Activated naive CD4-positive, alpha-beta T cell treated with anti-CD3 and anti-CD28 coated beads, Interleukin-2, amount 50 U/mL, for 72 hours (primary cell): ENCODE measurements around the gene PSRC1. TPM values are rescaled to one million over a fixed set of nuclear protein-coding genes. Genes with fewer than 3 reads are reported as not detected.

ENCODE experiments used
- total RNA-seq, 2 donors: library from RNA; stranded (reverse); gene quantifications; one replicate each; pipeline ENCODE4 v1.2.3, GENCODE V29; 2022

PSRC1 gene
- total RNA-seq, 2 donors from 2014 or later = 20.5 to 23.9 TPM

Other genes with a start within 250 kb of the PSRC1 start
- gene WDR47, start 241.0 kb downstream of the PSRC1 start, total RNA-seq = 10 to 100 TPM in 1 of 2 donors, 1 to 10 TPM in 1; 7.9 to 11.5 TPM
- gene TAF13, start 207.1 kb downstream of the PSRC1 start, total RNA-seq = 10 to 100 TPM; 15.4 to 49.0 TPM
- gene TMEM167B, start 192.4 kb downstream of the PSRC1 start, total RNA-seq = 10 to 100 TPM; 24.0 to 54.9 TPM
- gene ELAPOR1, start 169.0 kb downstream of the PSRC1 start, total RNA-seq = 10 to 100 TPM in 1 of 2 donors, 1 to 10 TPM in 1; 5.7 to 15.0 TPM
- gene SARS1, start 69.2 kb downstream of the PSRC1 start, total RNA-seq = 100 to 1,000 TPM; 179 to 273 TPM
- gene CELSR2, start 33.6 kb downstream of the PSRC1 start, total RNA-seq = 1 to 10 TPM in 1 of 2 donors, under 1 TPM in 1; 0.39 to 3.9 TPM
- not detected for gene MYBPHL, start 23.9 kb upstream of the PSRC1 start, total RNA-seq
- gene SORT1, start 114.8 kb upstream of the PSRC1 start, total RNA-seq = 1 to 10 TPM; 1.5 to 1.8 TPM
- 100 to 1,000 TPM; 185 to 189 TPM for gene PSMA5, start 143.3 kb upstream of the PSRC1 start, total RNA-seq
- under 1 TPM in 1 of 2 donors, not detected in 1; 0.09 TPM for gene SYPL2, start 183.4 kb upstream of the PSRC1 start, total RNA-seq
- gene ATXN7L2, start 200.8 kb upstream of the PSRC1 start, total RNA-seq = 10 to 100 TPM; 11.5 to 21.9 TPM
- 10 to 100 TPM; 11.3 to 14.9 TPM for gene CYB561D1, start 210.9 kb upstream of the PSRC1 start, total RNA-seq
- 1 to 10 TPM in 1 of 2 donors, under 1 TPM in 1; 0.97 to 1.3 TPM for gene AMIGO1, start 226.6 kb upstream of the PSRC1 start, total RNA-seq